ENCODE measurements around the gene DEFB132. TPM values are rescaled to one million over a fixed set of nuclear protein-coding genes. Genes with fewer than 3 reads are reported as not detected.

DEFB132 gene
- total and polyA plus RNA-seq, 2 experiments from 2014 or later, result not detected

DNA sequence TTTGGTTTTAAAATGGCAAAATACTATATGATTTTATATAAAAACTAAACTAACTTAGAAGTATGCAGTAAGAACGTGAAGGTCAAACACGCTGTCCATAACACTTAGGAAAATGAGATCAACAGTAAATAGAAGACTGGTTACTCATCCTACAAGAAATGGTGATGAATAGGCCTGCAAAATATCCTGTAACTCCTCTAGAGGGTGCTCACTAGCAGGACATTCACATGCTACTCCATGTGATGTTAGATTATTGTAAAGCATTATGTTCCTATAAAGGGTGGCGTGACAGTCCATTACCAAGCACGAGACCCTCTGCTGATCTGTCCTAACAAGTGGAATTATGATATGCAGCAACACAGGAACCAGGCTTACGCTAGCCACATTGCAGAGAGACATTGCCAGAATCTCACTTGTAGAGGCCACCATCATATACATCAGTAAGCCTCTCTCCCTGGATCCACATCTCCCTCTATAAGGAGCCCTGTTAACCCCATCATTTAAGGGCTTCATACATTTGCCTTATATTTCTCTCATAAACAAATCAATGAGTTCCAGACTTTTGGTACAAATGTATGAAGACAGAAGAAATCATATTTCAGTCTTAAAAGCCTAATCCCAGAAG lies 48.5 kb upstream of the DEFB132 start:
- no peaks in the 10 kb centered on the region for H3K79me2 ChIP-seq (replicated peaks; ENCODE audit: insufficient read depth)
- no peak overlapping the region for H3K27ac ChIP-seq (ENCODE audit: low read depth)
- no peaks in the 10 kb centered on the region for H3K36me3 ChIP-seq (ENCODE audit: insufficient read depth)
- DNase-seq (ENCODE audit: low spot score), result peak; percentile 60
- ATAC-seq, result peak; percentile 87
- no peaks in the 10 kb centered on the region for H3F3A ChIP-seq (replicated peaks; ENCODE audit: low read depth)
- peaks cover 65% of the 10 kb centered on the region for H3K27me3 ChIP-seq (ENCODE audit: insufficient read depth)
- H3K4me3 Mint-ChIP-seq, result no peak overlapping the region
- H3K36me3 Mint-ChIP-seq (ENCODE audit: low read depth), result no peaks in the 10 kb centered on the region
- no peak overlapping the region for H3K4me2 ChIP-seq
- no peaks in the 10 kb centered on the region for H3K9me3 Mint-ChIP-seq
- no peaks in the 10 kb centered on the region for H3K4me1 Mint-ChIP-seq
- H4K20me1 ChIP-seq (replicated peaks; ENCODE audit: insufficient read depth), result no peaks in the 10 kb centered on the region; the same call in 1 of the 2 replicates
- TF ChIP-seq, protein P1, sequence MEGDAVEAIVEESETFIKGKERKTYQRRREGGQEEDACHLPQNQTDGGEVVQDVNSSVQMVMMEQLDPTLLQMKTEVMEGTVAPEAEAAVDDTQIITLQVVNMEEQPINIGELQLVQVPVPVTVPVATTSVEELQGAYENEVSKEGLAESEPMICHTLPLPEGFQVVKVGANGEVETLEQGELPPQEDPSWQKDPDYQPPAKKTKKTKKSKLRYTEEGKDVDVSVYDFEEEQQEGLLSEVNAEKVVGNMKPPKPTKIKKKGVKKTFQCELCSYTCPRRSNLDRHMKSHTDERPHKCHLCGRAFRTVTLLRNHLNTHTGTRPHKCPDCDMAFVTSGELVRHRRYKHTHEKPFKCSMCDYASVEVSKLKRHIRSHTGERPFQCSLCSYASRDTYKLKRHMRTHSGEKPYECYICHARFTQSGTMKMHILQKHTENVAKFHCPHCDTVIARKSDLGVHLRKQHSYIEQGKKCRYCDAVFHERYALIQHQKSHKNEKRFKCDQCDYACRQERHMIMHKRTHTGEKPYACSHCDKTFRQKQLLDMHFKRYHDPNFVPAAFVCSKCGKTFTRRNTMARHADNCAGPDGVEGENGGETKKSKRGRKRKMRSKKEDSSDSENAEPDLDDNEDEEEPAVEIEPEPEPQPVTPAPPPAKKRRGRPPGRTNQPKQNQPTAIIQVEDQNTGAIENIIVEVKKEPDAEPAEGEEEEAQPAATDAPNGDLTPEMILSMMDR (conservative IDR thresholded peaks at IDR 0.05; ENCODE audit: low read depth in 2 of 2), result peak; percentile 68 to 72
- no peak for TF ChIP-seq NANOG (IDR thresholded peaks at IDR 0.05; ENCODE audit: borderline replicate concordance)
- no peaks in the 10 kb centered on the region for H3K4me1 ChIP-seq (ENCODE audit: insufficient read depth)
- H3K9me2 ChIP-seq (ENCODE audit: insufficient read depth), result no peaks in the 10 kb centered on the region
- H3K4me3 ChIP-seq, result no peak overlapping the region
- no peaks in the 10 kb centered on the region for H3K27me3 Mint-ChIP-seq (ENCODE audit: insufficient read depth, low read depth, poor library complexity)
- no peak overlapping the region for H3K27ac Mint-ChIP-seq
- no peak overlapping the region for H2AFZ ChIP-seq

- no peak overlapping the region for H3K4me2 ChIP-seq
- no peaks in the 10 kb centered on the region for H3K9me2 ChIP-seq (ENCODE audit: insufficient read depth)
- H3K4me1 ChIP-seq (ENCODE audit: insufficient read depth), result no peaks in the 10 kb centered on the region
- Mint-ChIP-seq H3K9me3 (no peaks in the 10 kb centered on the region), H3K36me3 (ENCODE audit: low read depth) (no peaks in the 10 kb centered on the region), H3K4me3 (no peak overlapping the region), H3K4me1 (no peaks in the 10 kb centered on the region), H3K27me3 (ENCODE audit: insufficient read depth, low read depth, poor library complexity) (no peaks in the 10 kb centered on the region), H3K27ac (no peak overlapping the region)
- ATAC-seq (peak; percentile 75), DNase-seq (ENCODE audit: low spot score) (no peak)
- H3K4me3 ChIP-seq, result no peak overlapping the region
- H3F3A ChIP-seq (replicated peaks; ENCODE audit: low read depth), result no peaks in the 10 kb centered on the region
- no peaks in the 10 kb centered on the region; the same call in 1 of the 2 replicates for H4K20me1 ChIP-seq (replicated peaks; ENCODE audit: insufficient read depth)
- H3K36me3 ChIP-seq (ENCODE audit: insufficient read depth), result no peaks in the 10 kb centered on the region
- H3K27ac ChIP-seq (ENCODE audit: low read depth), result no peak overlapping the region
- no peaks in the 10 kb centered on the region for H3K79me2 ChIP-seq (replicated peaks; ENCODE audit: insufficient read depth)
- H2AFZ ChIP-seq, result no peak overlapping the region
- H3K27me3 ChIP-seq (ENCODE audit: insufficient read depth), result peaks cover 56% of the 10 kb centered on the region
- TF ChIP-seq NANOG (IDR thresholded peaks at IDR 0.05; ENCODE audit: borderline replicate concordance), result no peak
- no peak for TF ChIP-seq ZNF331 (CRISPR knock-in tag; IDR thresholded peaks at IDR 0.05; ENCODE audit: low read depth)
- TF ChIP-seq ZNF114 (CRISPR knock-in tag; IDR thresholded peaks at IDR 0.05), result no peak
- TF ChIP-seq, protein P2, sequence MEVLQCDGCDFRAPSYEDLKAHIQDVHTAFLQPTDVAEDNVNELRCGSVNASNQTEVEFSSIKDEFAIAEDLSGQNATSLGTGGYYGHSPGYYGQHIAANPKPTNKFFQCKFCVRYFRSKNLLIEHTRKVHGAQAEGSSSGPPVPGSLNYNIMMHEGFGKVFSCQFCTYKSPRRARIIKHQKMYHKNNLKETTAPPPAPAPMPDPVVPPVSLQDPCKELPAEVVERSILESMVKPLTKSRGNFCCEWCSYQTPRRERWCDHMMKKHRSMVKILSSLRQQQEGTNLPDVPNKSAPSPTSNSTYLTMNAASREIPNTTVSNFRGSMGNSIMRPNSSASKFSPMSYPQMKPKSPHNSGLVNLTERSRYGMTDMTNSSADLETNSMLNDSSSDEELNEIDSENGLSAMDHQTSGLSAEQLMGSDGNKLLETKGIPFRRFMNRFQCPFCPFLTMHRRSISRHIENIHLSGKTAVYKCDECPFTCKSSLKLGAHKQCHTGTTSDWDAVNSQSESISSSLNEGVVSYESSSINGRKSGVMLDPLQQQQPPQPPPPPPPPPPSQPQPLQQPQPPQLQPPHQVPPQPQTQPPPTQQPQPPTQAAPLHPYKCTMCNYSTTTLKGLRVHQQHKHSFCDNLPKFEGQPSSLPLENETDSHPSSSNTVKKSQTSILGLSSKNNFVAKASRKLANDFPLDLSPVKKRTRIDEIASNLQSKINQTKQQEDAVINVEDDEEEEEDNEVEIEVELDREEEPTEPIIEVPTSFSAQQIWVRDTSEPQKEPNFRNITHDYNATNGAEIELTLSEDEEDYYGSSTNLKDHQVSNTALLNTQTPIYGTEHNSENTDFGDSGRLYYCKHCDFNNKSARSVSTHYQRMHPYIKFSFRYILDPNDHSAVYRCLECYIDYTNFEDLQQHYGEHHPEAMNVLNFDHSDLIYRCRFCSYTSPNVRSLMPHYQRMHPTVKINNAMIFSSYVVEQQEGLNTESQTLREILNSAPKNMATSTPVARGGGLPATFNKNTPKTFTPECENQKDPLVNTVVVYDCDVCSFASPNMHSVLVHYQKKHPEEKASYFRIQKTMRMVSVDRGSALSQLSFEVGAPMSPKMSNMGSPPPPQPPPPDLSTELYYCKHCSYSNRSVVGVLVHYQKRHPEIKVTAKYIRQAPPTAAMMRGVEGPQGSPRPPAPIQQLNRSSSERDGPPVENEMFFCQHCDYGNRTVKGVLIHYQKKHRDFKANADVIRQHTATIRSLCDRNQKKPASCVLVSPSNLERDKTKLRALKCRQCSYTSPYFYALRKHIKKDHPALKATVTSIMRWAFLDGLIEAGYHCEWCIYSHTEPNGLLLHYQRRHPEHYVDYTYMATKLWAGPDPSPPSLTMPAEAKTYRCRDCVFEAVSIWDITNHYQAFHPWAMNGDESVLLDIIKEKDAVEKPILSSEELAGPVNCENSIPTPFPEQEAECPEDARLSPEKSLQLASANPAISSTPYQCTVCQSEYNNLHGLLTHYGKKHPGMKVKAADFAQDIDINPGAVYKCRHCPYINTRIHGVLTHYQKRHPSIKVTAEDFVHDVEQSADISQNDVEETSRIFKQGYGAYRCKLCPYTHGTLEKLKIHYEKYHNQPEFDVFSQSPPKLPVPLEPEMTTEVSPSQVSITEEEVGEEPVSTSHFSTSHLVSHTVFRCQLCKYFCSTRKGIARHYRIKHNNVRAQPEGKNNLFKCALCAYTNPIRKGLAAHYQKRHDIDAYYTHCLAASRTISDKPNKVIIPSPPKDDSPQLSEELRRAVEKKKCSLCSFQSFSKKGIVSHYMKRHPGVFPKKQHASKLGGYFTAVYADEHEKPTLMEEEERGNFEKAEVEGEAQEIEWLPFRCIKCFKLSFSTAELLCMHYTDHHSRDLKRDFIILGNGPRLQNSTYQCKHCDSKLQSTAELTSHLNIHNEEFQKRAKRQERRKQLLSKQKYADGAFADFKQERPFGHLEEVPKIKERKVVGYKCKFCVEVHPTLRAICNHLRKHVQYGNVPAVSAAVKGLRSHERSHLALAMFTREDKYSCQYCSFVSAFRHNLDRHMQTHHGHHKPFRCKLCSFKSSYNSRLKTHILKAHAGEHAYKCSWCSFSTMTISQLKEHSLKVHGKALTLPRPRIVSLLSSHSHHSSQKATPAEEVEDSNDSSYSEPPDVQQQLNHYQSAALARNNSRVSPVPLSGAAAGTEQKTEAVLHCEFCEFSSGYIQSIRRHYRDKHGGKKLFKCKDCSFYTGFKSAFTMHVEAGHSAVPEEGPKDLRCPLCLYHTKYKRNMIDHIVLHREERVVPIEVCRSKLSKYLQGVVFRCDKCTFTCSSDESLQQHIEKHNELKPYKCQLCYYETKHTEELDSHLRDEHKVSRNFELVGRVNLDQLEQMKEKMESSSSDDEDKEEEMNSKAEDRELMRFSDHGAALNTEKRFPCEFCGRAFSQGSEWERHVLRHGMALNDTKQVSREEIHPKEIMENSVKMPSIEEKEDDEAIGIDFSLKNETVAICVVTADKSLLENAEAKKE (CRISPR knock-in tag; IDR thresholded peaks at IDR 0.05), result no peak
- TF ChIP-seq STAT1 (IDR thresholded peaks at IDR 0.05; ENCODE audit: unreplicated experiment), result no peak
- no peak for TF ChIP-seq EZH2 (IDR thresholded peaks at IDR 0.05; ENCODE audit: low read depth, unreplicated experiment)
- TF ChIP-seq CREB1 (CRISPR knock-in tag; IDR thresholded peaks at IDR 0.05; ENCODE audit: low read depth), result no peak
- TF ChIP-seq POLR2AphosphoS5 (IDR thresholded peaks at IDR 0.05; ENCODE audit: low read depth), result no peak
- no peak for TF ChIP-seq EZH2phosphoT487 (IDR thresholded peaks at IDR 0.05; ENCODE audit: unreplicated experiment)
- TF ChIP-seq, protein P1 (conservative IDR thresholded peaks at IDR 0.05; ENCODE audit: low read depth in 2 of 2), result no peak
Observed at GRCh38 chr20:210809-211502, 46.6 kb upstream of the DEFB132 start.

All from GM23338 (cell line).